Measurements from ENCODE around the gene NOX3.
"Not testable (repeated sequence)": the region's sequence is repeated elsewhere in the genome, so short reads cannot be mapped to it uniquely, and the experiment has no call there.

Gene NOX3

GRCh38 chr6:155375801-155376200 is 79.8 kb downstream of the NOX3 start:
- Histone ChIP-seq H3K9me3 (ENCODE audit: control insufficient read depth, low read depth, low read length) (no peaks in the 10 kb centered on the region), H3K27ac (ENCODE audit: low read length) (no peak overlapping the region), H3K36me3 (ENCODE audit: control insufficient read depth, low read depth, low read length) (no peaks in the 10 kb centered on the region), H3K4me1 (ENCODE audit: control insufficient read depth, low read depth, low read length) (no peaks in the 10 kb centered on the region), H3K27me3 (ENCODE audit: control insufficient read depth, insufficient read depth, low read length) (no peaks in the 10 kb centered on the region), H3K4me3 (ENCODE audit: low read length) (no peak overlapping the region), H3K9ac (ENCODE audit: low read length) (no peak overlapping the region)

- Histone ChIP-seq H3K4me3 (ENCODE audit: low read length) (no peak overlapping the region), H3K27ac (ENCODE audit: low read length) (no peak overlapping the region), H3K9me3 (ENCODE audit: control insufficient read depth, low read depth, low read length) (no peaks in the 10 kb centered on the region), H3K4me1 (ENCODE audit: control insufficient read depth, low read depth, low read length) (no peaks in the 10 kb centered on the region), H3K9ac (ENCODE audit: low read length) (no peak overlapping the region), H3K36me3 (ENCODE audit: control insufficient read depth, low read depth, low read length) (no peaks in the 10 kb centered on the region), H3K27me3 (ENCODE audit: control insufficient read depth, insufficient read depth, low read length) (no peaks in the 10 kb centered on the region)
These were observed 81.0 kb downstream of the NOX3 start for GRCh38 chr6:155374681-155375080.

- Histone ChIP-seq H3K9ac (ENCODE audit: low read length) (no peak overlapping the region), H3K27ac (ENCODE audit: low read length) (no peak overlapping the region), H3K4me3 (ENCODE audit: low read length) (no peak overlapping the region), H3K4me1 (ENCODE audit: control insufficient read depth, low read depth, low read length) (no peaks in the 10 kb centered on the region), H3K27me3 (ENCODE audit: control insufficient read depth, insufficient read depth, low read length) (no peaks in the 10 kb centered on the region), H3K36me3 (ENCODE audit: control insufficient read depth, low read depth, low read length) (no peaks in the 10 kb centered on the region), H3K9me3 (ENCODE audit: control insufficient read depth, low read depth, low read length) (no peaks in the 10 kb centered on the region)
These were observed 82.4 kb downstream of the NOX3 start for GRCh38 chr6:155373276-155373675.

- Histone ChIP-seq H3K4me1 (ENCODE audit: control insufficient read depth, low read depth, low read length) (no peaks in the 10 kb centered on the region), H3K4me3 (ENCODE audit: low read length) (no peak overlapping the region), H3K9ac (ENCODE audit: low read length) (no peak overlapping the region), H3K36me3 (ENCODE audit: control insufficient read depth, low read depth, low read length) (no peaks in the 10 kb centered on the region), H3K27me3 (ENCODE audit: control insufficient read depth, insufficient read depth, low read length) (no peaks in the 10 kb centered on the region), H3K9me3 (ENCODE audit: control insufficient read depth, low read depth, low read length) (no peaks in the 10 kb centered on the region), H3K27ac (ENCODE audit: low read length) (no peak overlapping the region)
These were observed 83.4 kb downstream of the NOX3 start for GRCh38 chr6:155372256-155372655.

- Histone ChIP-seq H3K27ac (ENCODE audit: low read length) (no peak overlapping the region), H3K4me1 (ENCODE audit: control insufficient read depth, low read depth, low read length) (no peaks in the 10 kb centered on the region)
These were observed 84.4 kb downstream of the NOX3 start for GRCh38 chr6:155371230-155371629.

GRCh38 chr6:155366325-155366724 is 89.3 kb downstream of the NOX3 start:
- no peak overlapping the region for H3K4me3 ChIP-seq (ENCODE audit: low read length)
- no peak overlapping the region for H3K27ac ChIP-seq (ENCODE audit: low read length)
- H3K27me3 ChIP-seq (ENCODE audit: control insufficient read depth, insufficient read depth, low read length), result no peaks in the 10 kb centered on the region
- no peaks in the 10 kb centered on the region for H3K36me3 ChIP-seq (ENCODE audit: control insufficient read depth, low read depth, low read length)
- no peaks in the 10 kb centered on the region for H3K9me3 ChIP-seq (ENCODE audit: control insufficient read depth, low read depth, low read length)
- no peak overlapping the region for H3K9ac ChIP-seq (ENCODE audit: low read length)
- no peaks in the 10 kb centered on the region for H3K4me1 ChIP-seq (ENCODE audit: control insufficient read depth, low read depth, low read length)

More at GRCh38 chr6:155371230-155371629, 84.4 kb downstream of the NOX3 start:
- no peak overlapping the region for H3K9ac ChIP-seq (ENCODE audit: low read length)
- no peaks in the 10 kb centered on the region for H3K27me3 ChIP-seq (ENCODE audit: control insufficient read depth, insufficient read depth, low read length)
- H3K36me3 ChIP-seq (ENCODE audit: control insufficient read depth, low read depth, low read length), result no peaks in the 10 kb centered on the region
- no peaks in the 10 kb centered on the region for H3K9me3 ChIP-seq (ENCODE audit: control insufficient read depth, low read depth, low read length)
- H3K4me3 ChIP-seq (ENCODE audit: low read length), result no peak overlapping the region

GRCh38 chr6:155364844-155365437 is 90.7 kb downstream of the NOX3 start:
- Histone ChIP-seq H3K36me3 (ENCODE audit: control insufficient read depth, low read depth, low read length) (no peaks in the 10 kb centered on the region), H3K27me3 (ENCODE audit: control insufficient read depth, insufficient read depth, low read length) (no peaks in the 10 kb centered on the region), H3K4me3 (ENCODE audit: low read length) (no peak overlapping the region), H3K9me3 (ENCODE audit: control insufficient read depth, low read depth, low read length) (no peaks in the 10 kb centered on the region), H3K9ac (ENCODE audit: low read length) (no peak overlapping the region), H3K4me1 (ENCODE audit: control insufficient read depth, low read depth, low read length) (no peaks in the 10 kb centered on the region), H3K27ac (ENCODE audit: low read length) (no peak overlapping the region)

GRCh38 chr6:155364021-155364420 is 91.6 kb downstream of the NOX3 start:
- not testable (repeated sequence) for H3K27ac ChIP-seq (ENCODE audit: low read length); H3K27me3 ChIP-seq (ENCODE audit: control insufficient read depth, insufficient read depth, low read length); H3K9me3 ChIP-seq (ENCODE audit: control insufficient read depth, low read depth, low read length); H3K4me1 ChIP-seq (ENCODE audit: control insufficient read depth, low read depth, low read length); H3K36me3 ChIP-seq (ENCODE audit: control insufficient read depth, low read depth, low read length); H3K4me3 ChIP-seq (ENCODE audit: low read length); H3K9ac ChIP-seq (ENCODE audit: low read length)

- H3K9ac ChIP-seq (ENCODE audit: low read length); H3K9me3 ChIP-seq (ENCODE audit: control insufficient read depth, low read depth, low read length); H3K36me3 ChIP-seq (ENCODE audit: control insufficient read depth, low read depth, low read length); H3K4me1 ChIP-seq (ENCODE audit: control insufficient read depth, low read depth, low read length); H3K27ac ChIP-seq (ENCODE audit: low read length); H3K4me3 ChIP-seq (ENCODE audit: low read length); H3K27me3 ChIP-seq (ENCODE audit: control insufficient read depth, insufficient read depth, low read length): not testable (repeated sequence)
These were observed 92.5 kb downstream of the NOX3 start for GRCh38 chr6:155362968-155363632.

GRCh38 chr6:155354167-155354566 is 101.5 kb downstream of the NOX3 start:
- H3K27me3 ChIP-seq (ENCODE audit: control insufficient read depth, insufficient read depth, low read length), result no peaks in the 10 kb centered on the region
- H3K4me1 ChIP-seq (ENCODE audit: control insufficient read depth, low read depth, low read length), result no peaks in the 10 kb centered on the region
- no peak overlapping the region for H3K9ac ChIP-seq (ENCODE audit: low read length)
- peaks cover 5% of the 10 kb centered on the region for H3K9me3 ChIP-seq (ENCODE audit: control insufficient read depth, low read depth, low read length)
- no peak overlapping the region for H3K4me3 ChIP-seq (ENCODE audit: low read length)
- H3K36me3 ChIP-seq (ENCODE audit: control insufficient read depth, low read depth, low read length), result no peaks in the 10 kb centered on the region
- no peak overlapping the region for H3K27ac ChIP-seq (ENCODE audit: low read length)

GRCh38 chr6:155352811-155353210 is 102.8 kb downstream of the NOX3 start:
- H3K27ac ChIP-seq (ENCODE audit: low read length), result no peak overlapping the region
- no peaks in the 10 kb centered on the region for H3K36me3 ChIP-seq (ENCODE audit: control insufficient read depth, low read depth, low read length)
- H3K9me3 ChIP-seq (ENCODE audit: control insufficient read depth, low read depth, low read length), result peaks cover 5% of the 10 kb centered on the region

GRCh38 chr6:155352130-155352420 is 103.6 kb downstream of the NOX3 start:
- H3K9me3 ChIP-seq (ENCODE audit: control insufficient read depth, low read depth, low read length), result peaks cover 5% of the 10 kb centered on the region
- H3K27me3 ChIP-seq (ENCODE audit: control insufficient read depth, insufficient read depth, low read length), result no peaks in the 10 kb centered on the region
- no peak overlapping the region for H3K9ac ChIP-seq (ENCODE audit: low read length)
- H3K4me3 ChIP-seq (ENCODE audit: low read length), result no peak overlapping the region
- H3K4me1 ChIP-seq (ENCODE audit: control insufficient read depth, low read depth, low read length), result no peaks in the 10 kb centered on the region
- H3K27ac ChIP-seq (ENCODE audit: low read length), result no peak overlapping the region
- H3K36me3 ChIP-seq (ENCODE audit: control insufficient read depth, low read depth, low read length), result no peaks in the 10 kb centered on the region

More at GRCh38 chr6:155352811-155353210, 102.8 kb downstream of the NOX3 start:
- no peaks in the 10 kb centered on the region for H3K4me1 ChIP-seq (ENCODE audit: control insufficient read depth, low read depth, low read length)
- H3K27me3 ChIP-seq (ENCODE audit: control insufficient read depth, insufficient read depth, low read length), result no peaks in the 10 kb centered on the region
- no peak overlapping the region for H3K4me3 ChIP-seq (ENCODE audit: low read length)
- no peak overlapping the region for H3K9ac ChIP-seq (ENCODE audit: low read length)
